Activated naive CD4-positive, alpha-beta T cell treated with anti-CD3 and anti-CD28 coated beads, Interleukin-2, amount 50 U/mL, for 16 hours (primary cell): ENCODE results near the gene KMT2D.

Source experiments
- DNase-seq: peaks from one replicate; pipeline ENCODE4 v3.0.0-alpha.2; 2020

KMT2D gene

GRCh38 chr12:49060237-49061156 lies at the start of gene KMT2D:
Gene KMT2D, minus strand, starts transcription at chr12:49060794. Its CDS starts 5,470 bp downstream, at chr12:49055324.
- DNase-seq, result peak; percentile 93

- DNase-seq, result no peak
Observed at GRCh38 chr12:49109641-49110463, 49.3 kb upstream of the KMT2D start.

DNA sequence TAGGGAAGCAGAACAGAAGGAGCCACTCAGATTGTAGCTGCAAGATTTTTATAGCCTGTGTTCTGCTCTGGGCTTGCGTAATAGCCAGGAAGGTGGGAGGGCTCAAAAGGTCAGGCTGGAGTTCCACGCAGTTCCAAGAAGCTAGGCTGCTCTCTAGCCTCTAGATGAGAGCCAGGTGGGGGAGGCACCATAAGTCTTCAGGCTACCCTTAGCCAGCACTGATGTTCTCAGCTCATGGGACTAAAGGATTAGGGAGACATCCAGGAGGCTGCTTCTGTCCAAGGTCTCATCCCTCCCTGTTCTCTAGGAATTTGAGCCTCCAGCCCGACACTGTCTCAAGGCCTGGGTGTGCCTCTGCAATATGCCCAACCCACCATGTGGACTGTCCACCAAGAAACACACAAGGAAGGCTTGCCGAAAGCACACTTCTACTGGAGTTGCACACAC lies 48.4 kb upstream of the KMT2D start:
- no peak for DNase-seq

GRCh38 chr12:49105504-49106084 lies 45.0 kb upstream of the KMT2D start:
- DNase-seq, result no peak

DNA sequence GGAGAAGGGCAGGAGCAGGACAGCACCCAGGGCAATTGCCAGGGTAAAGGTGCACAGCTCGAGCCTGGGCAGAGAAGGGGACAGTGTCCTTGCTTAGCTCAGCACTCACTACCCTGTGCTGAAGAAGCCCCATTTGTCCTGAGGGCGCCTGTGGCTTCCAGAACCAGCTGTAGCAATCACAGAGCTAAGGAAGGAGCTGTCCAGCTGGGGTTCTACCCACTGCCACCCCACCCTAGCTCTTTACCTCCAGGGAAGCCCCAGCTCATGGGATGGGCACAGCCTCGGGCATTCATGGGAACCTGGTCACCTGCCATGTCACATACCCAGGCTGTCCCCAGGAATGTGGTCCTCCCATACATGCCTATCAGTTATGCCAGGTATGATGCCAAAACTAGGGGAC lies 44.2 kb upstream of the KMT2D start:
- no peak for DNase-seq

GRCh38 chr12:49100380-49100779 lies 39.8 kb upstream of the KMT2D start:
- no peak for DNase-seq

DNA sequence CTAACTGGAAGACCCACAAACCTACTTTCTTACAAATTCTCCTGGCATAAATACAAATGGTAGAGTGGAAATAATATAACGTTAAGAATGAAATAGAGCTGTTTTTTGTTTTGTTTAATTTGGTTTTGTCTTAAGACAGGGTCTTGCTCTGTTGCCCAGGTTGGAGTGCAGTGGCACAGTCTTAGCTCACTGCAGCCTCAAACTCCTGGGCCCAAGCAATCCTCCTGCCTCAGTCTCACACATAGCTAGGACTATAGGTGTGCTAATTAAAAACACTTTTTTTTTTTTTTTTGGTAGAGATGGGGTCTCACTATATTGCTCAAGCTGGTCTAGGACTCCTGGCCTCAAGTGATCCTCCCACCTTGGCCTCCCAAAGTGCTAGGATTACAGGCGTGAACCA lies 38.1 kb upstream of the KMT2D start:
- DNase-seq, result no peak

DNA sequence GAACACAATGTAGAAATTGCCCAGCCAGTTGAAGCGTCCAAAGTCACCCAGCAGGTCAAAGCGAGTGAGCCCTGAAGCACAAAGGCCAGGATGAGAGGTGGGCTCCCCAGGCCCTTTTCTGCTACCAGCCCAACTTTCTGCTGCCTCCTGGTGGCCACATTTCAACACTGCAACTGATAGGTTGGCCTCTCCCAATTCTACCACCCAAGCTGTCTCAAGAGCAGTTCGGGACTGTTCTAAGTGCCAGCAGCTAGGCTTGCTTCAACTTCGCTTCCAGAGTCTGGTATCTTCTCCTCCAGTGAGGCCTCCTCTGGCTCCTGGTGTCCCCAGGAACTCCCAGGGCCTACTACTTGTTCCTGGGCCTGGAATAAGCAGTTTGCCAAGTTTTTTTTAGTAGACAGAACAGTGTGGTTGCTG lies 37.4 kb upstream of the KMT2D start:
- peak; percentile 67 for DNase-seq

GRCh38 chr12:49097381-49097780 lies 36.8 kb upstream of the KMT2D start:
- DNase-seq, result no peak

DNA sequence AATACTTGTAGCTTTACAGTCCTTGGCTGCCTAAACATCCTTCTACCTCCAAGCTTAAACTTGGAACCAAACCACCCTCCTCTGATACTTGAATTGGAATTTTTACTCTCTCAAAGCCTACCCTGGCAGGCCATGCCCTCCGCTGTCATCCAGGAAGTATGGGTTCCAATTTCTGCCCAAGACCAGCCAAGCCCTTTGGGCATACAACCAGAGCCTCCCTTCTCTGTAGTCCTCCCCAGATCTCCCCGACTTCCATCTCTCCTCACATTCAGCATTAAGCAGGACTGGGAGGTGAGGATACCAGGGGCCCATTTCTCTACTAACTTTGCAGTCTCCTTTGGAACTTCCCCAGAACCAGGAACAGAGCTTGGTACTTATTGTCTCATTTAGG lies 34.4 kb upstream of the KMT2D start:
- no peak for DNase-seq

DNA sequence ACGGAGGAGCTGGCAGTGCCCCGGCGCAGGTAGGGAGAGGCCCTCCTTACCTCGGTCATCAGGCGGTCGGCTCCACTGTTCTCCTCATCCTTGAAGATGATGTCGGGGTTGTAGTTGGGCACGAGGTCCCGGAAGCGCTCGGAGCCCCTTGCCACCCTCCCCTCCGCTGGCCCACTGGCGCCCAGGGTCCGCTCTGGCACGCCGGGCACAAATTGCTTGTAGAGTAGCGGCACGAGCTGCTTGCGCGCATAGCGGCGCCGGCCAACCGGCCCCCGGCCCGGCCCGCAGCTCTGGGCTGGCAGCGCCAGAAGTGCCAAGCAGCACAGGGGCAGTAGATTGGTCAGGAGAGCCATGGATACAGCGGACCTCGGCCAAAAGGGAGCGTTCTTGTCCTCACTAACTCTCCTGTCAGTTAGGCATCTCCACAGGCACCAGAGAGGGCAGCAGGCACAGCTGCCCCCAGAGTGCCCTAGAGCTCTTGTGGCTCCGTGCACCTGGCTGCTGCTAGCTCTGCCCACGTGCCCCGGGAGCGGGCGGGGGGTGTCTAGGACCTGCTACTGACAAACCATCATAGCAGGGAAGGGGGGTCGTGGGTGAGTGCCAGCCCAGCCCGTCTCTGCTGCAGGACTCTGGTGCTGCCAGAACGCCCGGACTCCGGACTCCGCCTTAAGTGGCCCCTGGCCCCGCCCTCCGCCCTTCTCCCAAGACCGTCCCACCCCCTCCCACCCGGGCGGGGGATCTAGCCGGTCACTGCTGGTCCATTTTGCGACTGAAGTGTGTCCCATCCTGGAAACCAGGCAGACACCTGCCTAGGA lies 33.8 kb upstream of the KMT2D start, which contains the start of gene DHH:
DHH (minus strand) TSS at position 642 of the 815 bp plus-strand sequence; CDS start at position 353, 289 bp downstream.
- no peak for DNase-seq

DNA sequence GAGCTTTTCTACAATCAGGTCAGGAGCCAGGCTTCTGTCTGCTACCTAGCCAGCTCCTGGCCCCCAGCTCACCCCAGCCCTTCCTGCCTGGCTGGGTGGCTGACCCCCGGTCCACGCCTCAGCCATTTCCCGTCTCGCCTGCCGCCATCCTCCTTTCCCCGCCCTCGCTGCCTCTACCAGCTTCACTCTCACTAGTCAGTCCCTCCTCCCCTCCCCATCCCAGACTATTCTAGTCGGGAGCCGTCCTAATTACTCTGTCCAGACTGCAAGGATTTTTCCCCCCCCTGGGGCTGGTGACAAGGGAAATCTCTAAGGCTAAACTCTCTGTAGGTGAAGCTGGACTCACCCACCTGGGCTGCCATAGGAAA lies 33.2 kb upstream of the KMT2D start:
- DNase-seq, result no peak

DNA sequence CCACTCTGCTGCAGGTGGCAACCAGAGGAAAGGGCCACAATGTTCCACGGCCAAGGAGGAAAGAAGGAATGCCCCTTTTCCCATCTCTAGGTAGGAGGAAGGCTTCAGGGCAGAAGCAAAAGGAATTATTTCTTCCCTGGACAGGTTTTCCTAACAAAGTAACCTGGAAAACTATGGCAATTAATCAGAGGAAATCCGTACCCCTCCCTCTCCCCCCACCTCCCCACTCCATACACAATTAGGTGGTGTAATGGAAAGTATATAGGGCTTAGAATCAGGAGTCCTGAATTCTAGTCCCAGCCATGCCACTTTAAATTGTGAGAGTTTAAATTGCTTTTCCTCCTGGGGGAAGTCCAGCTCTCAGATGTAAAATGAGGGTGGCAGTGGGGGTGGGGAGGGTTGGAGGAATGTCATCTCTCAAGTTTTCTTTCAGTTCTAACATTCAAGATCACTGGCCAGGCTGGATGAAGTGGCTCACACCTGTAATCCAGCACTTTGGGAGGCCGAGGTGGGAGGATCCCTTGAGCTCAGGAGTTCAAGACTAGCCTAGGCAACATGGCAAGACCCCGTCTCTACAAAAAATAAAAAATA lies 32.3 kb upstream of the KMT2D start:
- no peak for DNase-seq

- peak; percentile 77 for DNase-seq
Observed at GRCh38 chr12:49092086-49092815, 31.7 kb upstream of the KMT2D start.

DNA sequence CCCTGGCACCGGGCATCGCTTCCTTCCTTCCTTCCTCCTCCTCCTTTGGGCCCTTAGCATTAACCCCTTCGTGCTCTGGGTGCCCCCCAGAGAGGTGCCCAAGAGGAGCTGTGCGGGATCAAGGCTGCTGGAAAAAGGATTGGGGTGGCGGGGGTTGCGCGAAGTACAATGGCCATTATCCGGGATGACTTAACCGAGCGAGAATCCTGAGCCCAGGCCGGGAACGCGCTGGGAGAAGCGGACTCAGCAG lies 31.2 kb upstream of the KMT2D start:
- no peak for DNase-seq

GRCh38 chr12:49091056-49091835 lies 30.7 kb upstream of the KMT2D start:
- no peak for DNase-seq

GRCh38 chr12:49089821-49090773 lies 29.5 kb upstream of the KMT2D start:
- DNase-seq, result peak; percentile 39

GRCh38 chr12:49088932-49089330 lies 28.3 kb upstream of the KMT2D start:
- no peak for DNase-seq

DNA sequence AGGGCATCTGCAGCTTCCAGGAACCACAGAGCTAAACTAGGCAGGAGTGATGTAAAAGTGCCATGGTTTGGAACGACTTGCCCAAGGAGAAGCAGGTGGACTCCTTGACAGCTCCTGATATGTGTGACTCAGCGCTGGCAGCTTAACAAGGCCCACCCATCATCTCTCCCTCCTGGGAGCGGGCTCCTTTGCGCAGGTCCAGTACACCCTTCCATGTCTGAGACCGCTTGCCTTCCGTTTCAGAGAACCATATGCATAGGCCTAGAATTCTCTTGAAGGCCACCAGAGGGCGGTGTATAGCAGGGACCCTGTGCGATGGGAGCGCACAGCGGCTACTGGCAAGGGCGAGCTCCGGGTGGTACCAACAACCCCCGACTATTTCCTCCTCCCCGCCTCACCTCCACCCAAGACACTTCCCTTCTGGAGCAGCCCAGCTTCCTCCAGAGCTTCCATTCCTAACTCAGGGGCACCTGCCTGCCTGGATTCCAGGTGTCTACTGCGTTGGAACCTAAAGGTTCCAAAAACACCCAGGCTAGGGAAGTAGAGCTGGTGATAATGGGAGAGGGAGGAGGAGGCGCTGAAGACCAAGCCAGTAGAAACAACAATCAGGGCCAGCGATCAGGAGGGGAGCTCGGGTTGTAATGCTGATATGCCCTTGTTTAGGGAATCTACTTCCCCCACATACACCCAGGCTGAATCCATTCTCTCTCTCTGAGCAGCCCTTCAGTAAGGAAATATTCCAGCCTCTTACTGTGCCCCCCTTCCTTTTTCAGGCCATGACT lies 27.7 kb upstream of the KMT2D start:
- peak; percentile 64 for DNase-seq
